ENCODE results near the gene MCCD1. TPM values are rescaled to one million over a fixed set of nuclear protein-coding genes. Genes with fewer than 3 reads are reported as not detected.
A peak's percentile ranks its signal among the peaks of the same experiment; 100 is the strongest.

The MCCD1 gene
- total and polyA plus RNA-seq, 2 of the 13 experiments (the other 11 are each of a cell fraction or from before 2014, with no cell fraction given): 0.15 TPM; not detected in 1

DNA sequence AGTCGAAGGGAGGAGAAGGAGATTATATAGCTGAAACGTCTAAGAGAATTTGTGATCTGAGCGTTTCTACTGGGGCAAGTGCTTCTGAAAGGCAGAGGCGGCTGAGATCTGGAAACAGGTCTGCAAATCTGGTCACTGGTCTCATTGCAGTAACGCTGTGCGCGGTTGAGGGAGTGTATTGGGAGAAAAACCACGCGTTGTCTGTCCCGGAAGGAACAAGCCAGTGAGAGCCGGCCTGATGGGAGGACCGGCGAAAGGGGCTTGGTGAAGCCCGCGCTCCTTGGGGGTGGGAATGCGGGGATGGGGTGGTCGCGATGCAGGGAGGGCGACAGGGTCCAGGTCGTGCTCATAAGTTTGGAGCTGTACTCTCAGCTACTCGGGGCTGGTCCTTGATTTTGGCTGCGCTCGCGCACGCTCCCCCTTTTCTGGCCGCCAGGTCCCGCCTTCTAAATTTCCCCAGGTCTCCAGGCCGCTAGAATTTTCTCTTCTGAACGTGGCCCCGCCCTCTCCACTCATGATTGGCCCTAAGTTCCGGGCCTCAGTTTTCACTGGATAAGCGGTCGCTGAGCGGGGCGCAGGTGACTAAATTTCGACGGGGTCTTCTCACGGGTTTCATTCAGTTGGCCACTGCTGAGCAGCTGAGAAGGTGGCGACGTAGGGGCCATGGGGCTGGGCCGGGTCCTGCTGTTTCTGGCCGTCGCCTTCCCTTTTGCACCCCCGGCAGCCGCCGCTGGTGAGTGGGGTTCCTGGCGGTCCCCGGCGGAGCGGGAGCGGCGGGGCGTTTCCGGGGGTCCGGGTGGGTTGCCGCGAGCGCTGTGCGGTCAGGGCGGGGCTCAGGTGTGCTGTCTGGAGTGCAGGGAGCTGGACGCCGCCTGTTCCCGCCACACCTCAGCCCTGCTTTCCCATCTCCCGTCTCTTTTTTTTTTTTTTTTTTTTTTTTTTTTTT lies 31.0 kb upstream of the MCCD1 start, which contains the start of gene MICB (continued):
- TF ChIP-seq, protein P1, sequence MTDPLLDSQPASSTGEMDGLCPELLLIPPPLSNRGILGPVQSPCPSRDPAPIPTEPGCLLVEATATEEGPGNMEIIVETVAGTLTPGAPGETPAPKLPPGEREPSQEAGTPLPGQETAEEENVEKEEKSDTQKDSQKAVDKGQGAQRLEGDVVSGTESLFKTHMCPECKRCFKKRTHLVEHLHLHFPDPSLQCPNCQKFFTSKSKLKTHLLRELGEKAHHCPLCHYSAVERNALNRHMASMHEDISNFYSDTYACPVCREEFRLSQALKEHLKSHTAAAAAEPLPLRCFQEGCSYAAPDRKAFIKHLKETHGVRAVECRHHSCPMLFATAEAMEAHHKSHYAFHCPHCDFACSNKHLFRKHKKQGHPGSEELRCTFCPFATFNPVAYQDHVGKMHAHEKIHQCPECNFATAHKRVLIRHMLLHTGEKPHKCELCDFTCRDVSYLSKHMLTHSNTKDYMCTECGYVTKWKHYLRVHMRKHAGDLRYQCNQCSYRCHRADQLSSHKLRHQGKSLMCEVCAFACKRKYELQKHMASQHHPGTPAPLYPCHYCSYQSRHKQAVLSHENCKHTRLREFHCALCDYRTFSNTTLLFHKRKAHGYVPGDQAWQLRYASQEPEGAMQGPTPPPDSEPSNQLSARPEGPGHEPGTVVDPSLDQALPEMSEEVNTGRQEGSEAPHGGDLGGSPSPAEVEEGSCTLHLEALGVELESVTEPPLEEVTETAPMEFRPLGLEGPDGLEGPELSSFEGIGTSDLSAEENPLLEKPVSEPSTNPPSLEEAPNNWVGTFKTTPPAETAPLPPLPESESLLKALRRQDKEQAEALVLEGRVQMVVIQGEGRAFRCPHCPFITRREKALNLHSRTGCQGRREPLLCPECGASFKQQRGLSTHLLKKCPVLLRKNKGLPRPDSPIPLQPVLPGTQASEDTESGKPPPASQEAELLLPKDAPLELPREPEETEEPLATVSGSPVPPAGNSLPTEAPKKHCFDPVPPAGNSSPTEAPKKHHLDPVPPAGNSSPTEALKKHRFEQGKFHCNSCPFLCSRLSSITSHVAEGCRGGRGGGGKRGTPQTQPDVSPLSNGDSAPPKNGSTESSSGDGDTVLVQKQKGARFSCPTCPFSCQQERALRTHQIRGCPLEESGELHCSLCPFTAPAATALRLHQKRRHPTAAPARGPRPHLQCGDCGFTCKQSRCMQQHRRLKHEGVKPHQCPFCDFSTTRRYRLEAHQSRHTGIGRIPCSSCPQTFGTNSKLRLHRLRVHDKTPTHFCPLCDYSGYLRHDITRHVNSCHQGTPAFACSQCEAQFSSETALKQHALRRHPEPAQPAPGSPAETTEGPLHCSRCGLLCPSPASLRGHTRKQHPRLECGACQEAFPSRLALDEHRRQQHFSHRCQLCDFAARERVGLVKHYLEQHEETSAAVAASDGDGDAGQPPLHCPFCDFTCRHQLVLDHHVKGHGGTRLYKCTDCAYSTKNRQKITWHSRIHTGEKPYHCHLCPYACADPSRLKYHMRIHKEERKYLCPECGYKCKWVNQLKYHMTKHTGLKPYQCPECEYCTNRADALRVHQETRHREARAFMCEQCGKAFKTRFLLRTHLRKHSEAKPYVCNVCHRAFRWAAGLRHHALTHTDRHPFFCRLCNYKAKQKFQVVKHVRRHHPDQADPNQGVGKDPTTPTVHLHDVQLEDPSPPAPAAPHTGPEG (CRISPR knock-in tag; IDR thresholded peaks at IDR 0.05): no peak; the same call in 1 of the 2 replicates
- TF ChIP-seq AFF4 (CRISPR knock-in tag; IDR thresholded peaks at IDR 0.05): no peak
- no peak for TF ChIP-seq RFXANK (CRISPR knock-in tag; IDR thresholded peaks at IDR 0.05)
- TF ChIP-seq, protein P2, sequence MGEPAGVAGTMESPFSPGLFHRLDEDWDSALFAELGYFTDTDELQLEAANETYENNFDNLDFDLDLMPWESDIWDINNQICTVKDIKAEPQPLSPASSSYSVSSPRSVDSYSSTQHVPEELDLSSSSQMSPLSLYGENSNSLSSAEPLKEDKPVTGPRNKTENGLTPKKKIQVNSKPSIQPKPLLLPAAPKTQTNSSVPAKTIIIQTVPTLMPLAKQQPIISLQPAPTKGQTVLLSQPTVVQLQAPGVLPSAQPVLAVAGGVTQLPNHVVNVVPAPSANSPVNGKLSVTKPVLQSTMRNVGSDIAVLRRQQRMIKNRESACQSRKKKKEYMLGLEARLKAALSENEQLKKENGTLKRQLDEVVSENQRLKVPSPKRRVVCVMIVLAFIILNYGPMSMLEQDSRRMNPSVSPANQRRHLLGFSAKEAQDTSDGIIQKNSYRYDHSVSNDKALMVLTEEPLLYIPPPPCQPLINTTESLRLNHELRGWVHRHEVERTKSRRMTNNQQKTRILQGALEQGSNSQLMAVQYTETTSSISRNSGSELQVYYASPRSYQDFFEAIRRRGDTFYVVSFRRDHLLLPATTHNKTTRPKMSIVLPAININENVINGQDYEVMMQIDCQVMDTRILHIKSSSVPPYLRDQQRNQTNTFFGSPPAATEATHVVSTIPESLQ (CRISPR knock-in tag; conservative IDR thresholded peaks at IDR 0.05): no peak
- no peak for TF ChIP-seq AHR (CRISPR knock-in tag; IDR thresholded peaks at IDR 0.05)
- no peak for TF ChIP-seq ATM (IDR thresholded peaks at IDR 0.05; ENCODE audit: borderline replicate concordance)
- TF ChIP-seq, protein P3, sequence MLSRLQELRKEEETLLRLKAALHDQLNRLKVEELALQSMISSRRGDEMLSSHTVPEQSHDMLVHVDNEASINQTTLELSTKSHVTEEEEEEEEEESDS (CRISPR knock-in tag; IDR thresholded peaks at IDR 0.05; ENCODE audit: borderline replicate concordance): no peak
- TF ChIP-seq ZNF792 (CRISPR knock-in tag; IDR thresholded peaks at IDR 0.05): 0 out of 2 replicates have a peak, but pooled peaks have one; percentile 18
- TF ChIP-seq ZNF441 (CRISPR knock-in tag; IDR thresholded peaks at IDR 0.05; ENCODE audit: borderline replicate concordance): no peak; the same call in 1 of the 2 replicates
- no peak for TF ChIP-seq ZNF225 (CRISPR knock-in tag; IDR thresholded peaks at IDR 0.05)
- no peak for TF ChIP-seq SMAD3 (CRISPR knock-in tag; IDR thresholded peaks at IDR 0.05)
- TF ChIP-seq SOX13 (IDR thresholded peaks at IDR 0.05): no peak
- TF ChIP-seq SOX13 (CRISPR knock-in tag; conservative IDR thresholded peaks at IDR 0.05 in 1 of 2, IDR thresholded peaks at IDR 0.05 in 1 of 2): peak in 1 of 2 experiments; percentile 4; a peak in 1 of 4 replicates
- TF ChIP-seq ZNF782 (CRISPR knock-in tag; IDR thresholded peaks at IDR 0.05; ENCODE audit: borderline replicate concordance): no peak
- TF ChIP-seq TCF7L2 (IDR thresholded peaks at IDR 0.05; ENCODE audit: low read depth, low read length): no peak

Data from HepG2 (cell line).